Measurements from ENCODE around the gene AP2B1.
"Not testable (repeated sequence)": the region's sequence is repeated elsewhere in the genome, so short reads cannot be mapped to it uniquely, and the experiment has no call there.

Gene AP2B1

GRCh38 chr17:35587074-35587961, at the start of gene AP2B1:
AP2B1 (plus strand) TSS chr17:35587322; CDS start chr17:35594031, 6,709 bp downstream.
- peak; percentile 99 for DNase-seq

DNA sequence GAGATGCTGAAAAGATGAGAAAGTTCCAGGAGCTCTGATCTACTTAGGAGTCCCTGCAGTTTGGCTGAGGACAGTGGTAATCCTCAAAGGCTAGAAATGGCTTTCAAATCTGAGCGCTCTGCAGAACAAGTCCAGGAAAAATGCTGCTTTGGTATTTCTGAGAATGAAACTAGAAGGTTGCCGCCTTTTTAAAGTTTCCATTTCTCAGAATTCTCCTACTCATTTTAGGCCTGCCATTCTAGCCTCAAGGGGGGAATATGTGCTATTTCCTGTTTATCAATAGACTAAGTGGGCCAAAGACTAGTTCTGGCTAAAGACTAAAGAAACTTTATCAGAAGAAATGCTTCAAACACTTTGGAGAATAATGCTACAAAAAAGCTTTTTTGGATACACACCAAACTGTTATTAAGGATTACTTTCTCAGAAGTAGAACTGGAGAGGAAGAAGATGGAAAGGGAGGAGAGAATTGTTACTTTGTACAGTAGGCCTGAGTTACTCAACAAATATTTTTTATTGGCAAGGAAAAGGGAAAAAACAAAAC, 49.5 kb upstream of the AP2B1 start, which contains the start of gene SLFN12L:
SLFN12L (minus strand) TSS at position 78 of the 541 bp plus-strand sequence. CDS start 15,314 bp downstream, outside the sequence.
- DNase-seq = no peak

- DNase-seq = no peak
These were observed 47.5 kb upstream of the AP2B1 start for GRCh38 chr17:35539659-35540026.

DNA sequence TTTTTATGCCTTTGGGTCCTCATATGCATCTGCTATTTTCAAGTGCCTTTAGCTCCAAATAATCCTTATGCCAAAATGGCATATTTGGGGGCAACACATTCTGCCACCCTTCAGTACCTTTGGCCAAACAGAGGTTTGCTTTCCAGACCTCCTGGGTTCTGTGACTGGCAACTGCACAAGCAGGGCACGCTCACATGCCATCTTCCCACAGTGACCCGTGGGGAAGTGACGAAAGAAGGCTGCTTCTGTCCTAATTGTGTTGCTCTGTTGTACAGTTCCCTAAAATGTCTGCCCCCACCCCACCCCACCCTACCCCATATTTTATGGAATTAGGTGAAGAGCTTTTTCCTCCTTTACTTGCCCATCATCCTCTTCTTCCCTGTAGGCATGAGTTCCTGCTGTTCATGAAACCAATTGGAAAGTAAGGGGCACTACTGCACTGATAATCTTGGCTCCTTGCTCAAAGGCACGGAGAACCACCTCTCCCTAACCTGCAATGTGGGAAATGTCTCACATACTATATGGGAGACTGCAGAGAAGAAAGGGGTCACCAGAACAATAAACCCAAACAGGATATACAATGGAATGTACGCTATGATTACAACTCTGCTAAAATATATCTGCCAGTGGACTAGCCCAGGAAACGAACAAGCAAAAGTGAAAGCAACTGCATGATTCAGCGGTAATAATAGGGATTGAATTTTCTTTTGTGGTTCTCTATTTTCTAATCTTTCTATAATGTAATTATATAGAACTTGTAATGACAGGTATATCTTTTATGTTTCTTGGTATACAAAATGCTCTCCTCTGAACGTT, 46.3 kb upstream of the AP2B1 start:
- no peak for DNase-seq

DNA sequence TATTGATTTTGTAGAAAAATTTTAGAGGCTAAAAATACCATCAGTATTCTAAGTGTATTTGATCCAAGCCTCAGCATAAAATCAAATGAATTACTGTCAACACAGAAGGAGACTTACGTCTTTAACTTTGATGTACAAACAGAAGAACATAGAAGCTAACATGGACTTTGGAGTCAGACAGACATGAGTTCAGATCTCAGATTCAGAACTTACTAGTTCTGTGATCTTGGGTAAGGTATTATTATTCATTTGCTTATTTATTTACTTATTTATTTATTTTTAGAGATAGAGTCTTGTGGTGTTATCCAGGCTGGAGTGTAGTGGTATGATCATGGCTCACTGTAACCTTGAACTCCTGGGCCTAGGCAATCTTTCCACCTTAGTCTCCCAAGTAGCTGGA, 45.7 kb upstream of the AP2B1 start:
- DNase-seq = no peak

GRCh38 chr17:35542990-35543389, 44.1 kb upstream of the AP2B1 start:
- no peak for DNase-seq

DNA sequence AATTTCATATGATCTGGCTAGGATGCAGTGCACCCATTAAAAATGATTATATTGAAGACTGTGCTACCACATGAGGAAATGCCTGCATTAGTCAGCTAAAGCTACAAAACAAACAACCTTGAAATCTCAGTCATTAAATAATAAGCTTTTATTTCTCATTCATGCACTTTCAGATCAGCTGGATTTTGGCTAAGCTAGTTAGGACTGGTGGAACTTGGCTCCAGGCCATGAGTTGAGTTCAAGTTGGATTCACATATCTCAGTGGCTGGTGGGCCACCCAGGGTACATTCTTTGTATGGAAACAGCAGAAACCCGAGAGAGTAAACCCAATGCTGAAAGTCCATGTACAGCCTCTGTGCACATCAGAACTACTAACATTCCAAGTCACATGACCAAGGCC, 43.3 kb upstream of the AP2B1 start:
- no peak for DNase-seq

DNA sequence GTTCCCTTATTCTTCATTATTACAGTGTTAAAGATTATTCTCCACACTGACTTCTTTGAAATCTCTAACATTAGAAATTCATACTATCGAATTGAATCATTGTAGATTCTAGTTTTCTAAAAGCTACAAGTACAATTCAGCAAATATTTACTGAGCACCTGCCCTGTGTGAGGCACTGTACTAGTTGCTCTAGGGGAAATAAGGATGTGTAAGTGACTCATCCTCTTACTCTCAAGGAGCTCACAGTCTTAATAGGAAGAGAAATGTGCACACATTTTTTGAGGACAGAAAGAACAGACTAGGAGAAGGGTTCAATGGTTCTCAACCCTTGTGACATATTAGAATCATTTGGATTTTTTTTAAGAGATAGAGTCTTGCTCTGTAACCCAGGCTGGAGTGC, 42.0 kb upstream of the AP2B1 start:
- no peak for DNase-seq

- DNase-seq = no peak
These were observed 40.6 kb upstream of the AP2B1 start for GRCh38 chr17:35546487-35546886.

GRCh38 chr17:35548208-35548810, 38.8 kb upstream of the AP2B1 start:
- no peak for DNase-seq

DNA sequence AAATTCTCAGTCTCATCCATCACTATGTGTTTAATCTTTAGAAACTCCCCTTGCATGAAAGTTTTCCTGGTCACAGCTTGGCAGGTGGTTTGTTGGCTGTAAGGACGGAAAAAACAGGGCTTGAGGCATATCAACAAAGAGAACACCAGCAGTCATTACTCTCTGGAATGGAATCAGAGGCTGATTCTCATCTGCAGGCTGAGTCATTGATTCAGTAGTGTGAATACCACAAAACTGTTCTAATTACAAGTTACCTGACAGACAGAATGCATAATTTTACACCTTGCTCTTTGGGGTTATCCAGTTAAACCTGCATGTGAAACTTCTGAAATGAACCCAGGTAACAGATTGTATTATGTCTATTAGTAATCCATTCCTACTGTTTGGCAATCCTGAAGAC, 38.1 kb upstream of the AP2B1 start:
- no peak for DNase-seq

- no peak for DNase-seq
These were observed 33.8 kb upstream of the AP2B1 start for GRCh38 chr17:35553310-35553709.

- DNase-seq = no peak
These were observed 32.5 kb upstream of the AP2B1 start for GRCh38 chr17:35554668-35555067.

DNA sequence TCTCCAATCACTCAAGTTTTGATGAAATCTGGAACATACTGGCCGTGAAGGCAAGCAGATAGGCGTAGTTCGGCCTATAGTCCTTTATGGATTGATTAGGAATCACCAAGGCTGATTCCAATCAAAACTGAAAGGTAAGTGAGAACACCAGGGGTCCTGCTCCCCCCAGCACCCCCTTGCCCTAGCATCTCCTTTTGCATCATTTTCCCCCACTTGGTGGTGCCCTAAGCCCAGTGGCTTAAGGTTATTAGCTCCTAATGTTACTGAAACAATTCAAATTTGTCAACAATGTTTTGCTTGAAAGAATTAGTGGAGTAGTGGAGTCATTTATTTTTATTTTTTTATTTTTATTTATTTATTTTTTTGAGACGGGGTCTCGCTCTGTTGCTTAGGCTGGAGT, 31.4 kb upstream of the AP2B1 start:
- DNase-seq = no peak

DNA sequence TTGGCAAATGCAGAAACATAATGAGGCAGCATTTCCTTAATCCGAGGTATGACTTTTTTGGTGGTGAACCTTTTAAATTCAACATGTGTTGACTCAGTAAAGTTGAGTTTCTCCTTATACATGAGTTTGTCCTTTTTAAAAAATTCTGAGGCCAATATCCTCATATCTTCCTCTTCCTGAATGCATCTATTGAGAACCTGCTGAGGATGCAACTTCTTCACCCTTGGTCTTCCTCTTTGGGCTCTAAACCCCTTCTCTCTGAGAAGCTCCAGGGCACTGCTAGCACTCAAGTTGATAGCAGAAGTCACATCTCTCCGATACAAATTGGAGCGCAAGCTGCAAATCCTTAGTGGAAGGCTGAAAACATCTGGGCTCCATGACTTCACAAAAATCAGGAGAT, 29.8 kb upstream of the AP2B1 start:
- no peak for DNase-seq

DNA sequence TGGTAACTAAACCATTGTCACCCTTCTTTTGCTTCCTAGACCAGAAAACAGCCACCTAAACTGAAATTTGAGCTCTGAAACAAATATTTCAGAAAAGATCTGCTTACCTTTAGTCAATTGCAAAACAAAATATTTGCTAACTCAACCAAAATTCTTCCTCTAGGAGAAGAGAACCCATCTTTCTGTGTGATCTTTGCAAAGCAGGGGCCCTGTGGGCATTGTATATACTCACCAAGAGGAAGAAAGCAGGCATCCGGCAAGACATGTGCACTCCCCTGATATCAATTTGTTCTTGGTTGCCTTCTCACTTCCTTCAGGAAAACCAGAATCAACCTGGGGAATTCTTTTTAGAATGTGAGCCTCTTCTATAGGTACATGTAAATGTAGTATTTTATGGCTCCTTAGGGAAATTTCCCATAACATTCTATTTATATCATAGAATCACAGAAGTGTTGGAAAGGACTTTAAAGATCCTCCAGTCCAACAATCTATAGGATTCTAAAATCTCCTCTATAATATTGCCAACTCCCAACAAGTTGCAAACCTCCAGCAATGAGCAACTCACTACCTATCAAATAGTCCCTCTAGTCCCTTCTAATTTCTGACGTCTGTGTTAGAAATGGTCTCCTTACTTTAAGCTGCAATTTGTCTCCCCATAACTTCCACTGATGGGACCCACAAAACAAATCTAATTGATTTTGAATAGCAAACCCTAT, 27.5 kb upstream of the AP2B1 start:
- no peak for DNase-seq

- DNase-seq = no peak
These were observed 26.4 kb upstream of the AP2B1 start, which contains the start of gene SLFN14 for GRCh38 chr17:35560703-35561102. SLFN14 (minus strand) TSS chr17:35560819; CDS start chr17:35558062, 2,757 bp downstream.

- not testable (repeated sequence) for DNase-seq
These were observed 23.9 kb upstream of the AP2B1 start for GRCh38 chr17:35563181-35563580.

GRCh38 chr17:35566968-35567367, 20.2 kb upstream of the AP2B1 start:
- DNase-seq = no peak

- DNase-seq = no peak
These were observed 18.6 kb upstream of the AP2B1 start for GRCh38 chr17:35568561-35568960.

GRCh38 chr17:35569405-35569804, 17.7 kb upstream of the AP2B1 start:
- no peak for DNase-seq

DNA sequence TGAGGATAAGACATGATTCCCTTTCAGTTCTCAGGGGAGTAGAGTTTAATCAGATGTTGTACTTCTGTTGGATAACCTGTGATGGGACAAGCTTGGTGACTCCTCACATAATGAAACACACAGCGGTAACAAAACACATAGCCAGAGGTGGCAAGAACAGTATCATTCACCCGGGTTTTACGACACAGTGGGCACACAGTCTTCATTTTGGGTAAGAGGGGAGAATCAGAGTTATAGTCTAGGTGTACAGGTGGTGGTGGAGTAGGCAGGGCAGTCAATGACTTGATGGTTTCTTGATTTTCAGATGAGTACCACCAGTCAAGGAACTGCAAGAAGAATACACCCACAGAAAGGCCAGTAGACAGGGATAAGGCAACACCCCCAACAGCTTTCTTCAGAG, 11.4 kb upstream of the AP2B1 start:
- DNase-seq = no peak
